ENCODE measurements around the gene NCAM1.

- TF ChIP-seq CTCF (tag by site-specific recombination; IDR thresholded peaks at IDR 0.05) = no peak
- no peak for TF ChIP-seq ZNF121 (tag by site-specific recombination; IDR thresholded peaks at IDR 0.05)
- TF ChIP-seq ZNF23 (tag by site-specific recombination; IDR thresholded peaks at IDR 0.05; ENCODE audit: borderline replicate concordance) = no peak
- TF ChIP-seq ZNF660 (tag by site-specific recombination; IDR thresholded peaks at IDR 0.05) = no peak
- no peak for TF ChIP-seq ZNF311 (tag by site-specific recombination; IDR thresholded peaks at IDR 0.05; ENCODE audit: borderline replicate concordance)
Measured at GRCh38 chr11:113178381-113179070, 217.3 kb downstream of the NCAM1 start.

All from HEK293 (cell line).